A673 (cell line): ENCODE measurements around the gene HECW1.

Source experiments
- CTCF ChIP-seq: fragments of 300-800, 200-600 bp; sonication (generic); conservative IDR thresholded peaks from 2 replicates; pipeline ENCODE4 v1.5.1; 2017; ENCODE audit warnings: low read depth, mild to moderate bottlenecking, antibody characterized with exemption, low read length, moderate library complexity, mixed read lengths
- EZH2 ChIP-seq: fragments of 200-600 bp; sonication (generic); IDR thresholded peaks from 2 replicates; pipeline ENCODE4 v1.6.1; 2017; ENCODE audit warnings: borderline replicate concordance, low read depth, mild to moderate bottlenecking, mixed read lengths, antibody characterized with exemption, low read length; ENCODE audit not compliant: poor library complexity, severe bottlenecking

GRCh38 chr7:43392638-43393330 is 280.3 kb downstream of the HECW1 start:
- no peak for TF ChIP-seq CTCF
- no peak for TF ChIP-seq EZH2
